ENCODE measurements around the gene DNMT3B.

Gene DNMT3B

DNA sequence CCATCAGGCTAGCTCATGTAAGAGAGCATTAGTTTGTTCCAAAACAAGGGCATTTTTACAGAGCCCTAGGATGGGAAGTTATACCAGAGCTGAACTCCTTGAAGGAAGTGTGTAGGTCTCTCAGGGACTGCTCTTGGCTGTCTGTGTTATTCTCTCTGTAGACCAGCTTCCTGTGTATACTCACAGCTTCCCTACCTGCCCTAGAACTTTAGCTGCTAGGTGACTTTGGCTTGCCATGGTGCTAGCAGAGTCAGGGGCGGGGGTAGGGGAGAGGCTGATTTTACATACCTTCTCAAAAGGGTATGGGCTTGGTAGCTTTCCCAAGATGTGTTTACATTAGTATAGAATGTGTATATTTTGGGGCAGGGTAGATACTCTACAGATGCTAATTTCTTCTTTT lies 75.0 kb downstream of the DNMT3B start:
- H3K9me3 ChIP-seq (ENCODE audit: control insufficient read depth, insufficient read depth, low read length) = no peaks in the 10 kb centered on the region
- H3K4me3 ChIP-seq (ENCODE audit: low read depth, low read length) = no peak overlapping the region
- peaks cover 30% of the 10 kb centered on the region for H3K36me3 ChIP-seq (ENCODE audit: control insufficient read depth, insufficient read depth, low read length)
- no peak overlapping the region for H3K9ac ChIP-seq (ENCODE audit: low read depth, low read length)
- no peaks in the 10 kb centered on the region for H3K4me1 ChIP-seq (ENCODE audit: control insufficient read depth, insufficient read depth, low read length)
- no peaks in the 10 kb centered on the region for H3K27me3 ChIP-seq (ENCODE audit: control insufficient read depth, insufficient read depth, low read length)

DNA sequence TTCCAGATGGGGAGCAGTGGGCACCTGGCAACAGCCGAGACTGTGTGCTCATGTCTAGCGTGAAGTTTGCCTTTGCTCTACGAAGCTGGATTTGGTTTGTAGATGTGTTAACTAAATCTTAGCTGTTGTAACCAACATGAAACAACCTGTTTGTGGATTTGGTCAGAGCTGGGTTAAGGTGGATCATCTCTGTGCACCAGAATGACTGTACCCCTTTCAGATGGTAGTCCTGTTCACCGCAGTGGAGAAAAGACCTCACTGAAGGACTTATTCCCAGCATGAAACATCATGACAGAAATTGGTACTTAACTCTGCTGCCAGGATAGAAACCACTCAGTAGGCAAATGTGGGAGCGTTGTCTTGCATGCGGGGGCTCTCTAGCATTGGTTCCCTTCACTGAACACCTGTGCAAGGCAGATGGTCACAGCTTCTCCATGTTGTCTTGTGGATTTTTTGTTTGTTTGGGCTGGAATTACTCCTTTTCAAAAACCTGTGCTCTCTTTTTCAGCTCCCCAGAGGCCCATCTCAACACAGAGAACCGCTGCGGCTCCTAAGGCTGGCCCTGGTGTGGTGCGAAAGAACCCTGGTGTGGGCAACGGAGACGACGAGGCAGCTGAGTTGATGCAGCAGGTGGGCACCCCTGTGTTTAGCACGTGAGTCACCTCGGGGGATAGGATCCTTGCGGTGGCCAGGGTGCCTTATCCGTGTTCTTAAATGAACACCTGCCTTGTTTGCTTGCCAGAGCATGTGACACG lies 77.2 kb downstream of the DNMT3B start:
- H3K36me3 ChIP-seq (ENCODE audit: control insufficient read depth, insufficient read depth, low read length) = peaks cover 24% of the 10 kb centered on the region
- H3K9ac ChIP-seq (ENCODE audit: low read depth, low read length) = no peak overlapping the region
- H3K4me3 ChIP-seq (ENCODE audit: low read depth, low read length) = no peak overlapping the region
- H3K4me1 ChIP-seq (ENCODE audit: control insufficient read depth, insufficient read depth, low read length) = no peaks in the 10 kb centered on the region
- no peaks in the 10 kb centered on the region for H3K9me3 ChIP-seq (ENCODE audit: control insufficient read depth, insufficient read depth, low read length)
- no peaks in the 10 kb centered on the region for H3K27me3 ChIP-seq (ENCODE audit: control insufficient read depth, insufficient read depth, low read length)

DNA sequence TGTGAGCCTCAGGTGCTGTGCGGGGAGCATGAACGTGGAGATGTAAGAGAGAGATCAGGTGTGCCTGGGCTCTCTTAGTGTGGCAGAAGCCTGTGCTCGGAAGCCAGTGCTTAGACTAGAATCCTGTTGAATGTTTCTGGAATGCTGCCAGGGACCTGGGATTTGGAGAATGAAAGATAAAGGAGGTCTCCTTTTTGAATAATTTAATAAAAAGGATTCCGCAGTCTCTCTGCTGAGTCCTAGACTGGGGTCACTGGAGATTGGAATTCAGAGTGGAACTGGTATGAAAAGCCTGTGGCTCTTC lies 77.7 kb downstream of the DNMT3B start:
- H3K4me3 ChIP-seq (ENCODE audit: low read depth, low read length) = no peak overlapping the region
- H3K9me3 ChIP-seq (ENCODE audit: control insufficient read depth, insufficient read depth, low read length) = no peaks in the 10 kb centered on the region
- H3K4me1 ChIP-seq (ENCODE audit: control insufficient read depth, insufficient read depth, low read length) = no peaks in the 10 kb centered on the region
- H3K9ac ChIP-seq (ENCODE audit: low read depth, low read length) = no peak overlapping the region
- H3K36me3 ChIP-seq (ENCODE audit: control insufficient read depth, insufficient read depth, low read length) = peaks cover 24% of the 10 kb centered on the region
- H3K27me3 ChIP-seq (ENCODE audit: control insufficient read depth, insufficient read depth, low read length) = no peaks in the 10 kb centered on the region

DNA sequence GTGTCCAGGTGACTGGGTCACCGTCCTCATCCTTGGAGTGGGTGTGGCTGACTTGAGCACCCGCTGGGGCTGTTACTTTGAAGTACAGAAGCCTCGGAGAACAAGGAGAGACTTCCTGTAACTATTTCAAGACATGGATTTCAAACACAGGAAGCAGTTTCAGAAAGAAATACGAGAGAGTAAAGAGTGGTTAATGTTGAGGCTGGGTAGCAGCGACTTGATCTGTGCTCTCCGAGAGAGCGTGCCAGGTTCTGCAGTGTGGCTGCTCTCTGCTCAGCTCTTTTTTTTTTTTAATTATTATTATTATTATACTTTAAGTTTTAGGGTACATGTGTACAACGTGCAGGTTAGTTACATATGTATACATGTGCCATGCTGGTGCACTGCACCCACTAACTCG lies 79.0 kb downstream of the DNMT3B start:
- no peak overlapping the region for H3K9ac ChIP-seq (ENCODE audit: low read depth, low read length)
- no peaks in the 10 kb centered on the region for H3K27me3 ChIP-seq (ENCODE audit: control insufficient read depth, insufficient read depth, low read length)
- H3K36me3 ChIP-seq (ENCODE audit: control insufficient read depth, insufficient read depth, low read length) = peaks cover 24% of the 10 kb centered on the region
- H3K4me1 ChIP-seq (ENCODE audit: control insufficient read depth, insufficient read depth, low read length) = no peaks in the 10 kb centered on the region
- H3K9me3 ChIP-seq (ENCODE audit: control insufficient read depth, insufficient read depth, low read length) = no peaks in the 10 kb centered on the region
- no peak overlapping the region for H3K4me3 ChIP-seq (ENCODE audit: low read depth, low read length)

DNA sequence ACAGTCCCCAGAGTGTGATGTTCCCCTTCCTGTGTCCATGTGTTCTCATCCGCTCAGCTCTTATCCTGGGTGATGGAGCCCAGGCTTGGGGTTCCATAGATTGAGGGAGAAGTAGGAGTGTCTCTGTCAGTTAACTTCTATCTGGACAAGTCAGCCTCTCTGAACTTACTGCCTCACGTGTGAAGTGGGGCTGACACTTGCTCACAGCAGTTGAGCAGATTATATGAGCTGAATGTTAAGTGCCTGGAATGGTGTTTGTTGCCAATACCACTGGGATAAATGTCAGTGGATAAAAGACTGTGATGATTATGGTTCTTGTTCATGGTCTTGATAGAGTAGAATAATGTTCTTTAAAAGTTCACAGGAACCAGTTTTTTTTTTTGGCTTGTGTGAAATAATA lies 79.4 kb downstream of the DNMT3B start:
- H3K4me1 ChIP-seq (ENCODE audit: control insufficient read depth, insufficient read depth, low read length) = no peaks in the 10 kb centered on the region
- no peaks in the 10 kb centered on the region for H3K9me3 ChIP-seq (ENCODE audit: control insufficient read depth, insufficient read depth, low read length)
- H3K27me3 ChIP-seq (ENCODE audit: control insufficient read depth, insufficient read depth, low read length) = no peaks in the 10 kb centered on the region
- H3K36me3 ChIP-seq (ENCODE audit: control insufficient read depth, insufficient read depth, low read length) = peaks cover 21% of the 10 kb centered on the region
- no peak overlapping the region for H3K4me3 ChIP-seq (ENCODE audit: low read depth, low read length)
- H3K9ac ChIP-seq (ENCODE audit: low read depth, low read length) = no peak overlapping the region

DNA sequence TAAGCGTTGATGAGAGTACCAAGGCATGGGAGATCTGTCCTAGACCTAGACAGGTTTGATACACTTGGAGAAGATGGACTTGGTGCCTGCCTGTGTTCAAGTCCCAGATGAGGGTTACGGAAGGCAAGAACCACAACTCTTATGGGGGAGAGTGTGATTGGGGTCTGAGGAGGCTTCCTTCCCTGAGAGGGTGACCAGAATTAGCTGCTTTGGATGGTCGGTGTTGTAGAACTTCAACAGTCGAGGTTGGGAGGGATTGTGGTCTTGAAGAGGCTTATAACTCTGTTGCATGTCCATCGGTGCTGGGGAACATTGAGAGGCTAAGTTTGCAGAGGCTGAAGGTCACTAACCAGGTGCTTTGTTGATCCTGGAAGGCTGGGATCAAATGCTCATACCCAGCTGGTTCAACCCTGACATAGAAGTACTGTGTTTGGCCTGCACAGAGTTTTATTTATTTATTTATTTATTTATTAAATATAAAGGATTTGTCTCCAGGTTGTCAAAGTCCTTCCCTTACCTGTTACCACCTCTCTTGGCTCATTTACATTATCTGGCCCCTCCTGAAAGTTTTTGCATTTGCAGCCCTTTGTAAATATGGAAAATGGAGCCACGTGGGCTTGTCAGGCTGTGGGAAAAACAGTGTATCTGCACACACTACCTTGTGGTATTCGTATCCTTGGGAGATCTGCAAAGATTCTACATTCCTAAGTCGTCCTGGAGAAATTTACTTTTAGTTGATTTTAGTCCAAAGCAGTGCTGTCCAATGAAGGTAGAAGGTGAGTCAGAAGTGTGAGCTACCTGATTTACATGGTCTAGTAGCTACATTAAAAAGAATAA lies 80.7 kb downstream of the DNMT3B start:
- H3K36me3 ChIP-seq (ENCODE audit: control insufficient read depth, insufficient read depth, low read length) = peaks cover 21% of the 10 kb centered on the region
- no peak overlapping the region for H3K9ac ChIP-seq (ENCODE audit: low read depth, low read length)
- no peaks in the 10 kb centered on the region for H3K9me3 ChIP-seq (ENCODE audit: control insufficient read depth, insufficient read depth, low read length)
- no peak overlapping the region for H3K4me3 ChIP-seq (ENCODE audit: low read depth, low read length)
- H3K4me1 ChIP-seq (ENCODE audit: control insufficient read depth, insufficient read depth, low read length) = no peaks in the 10 kb centered on the region
- H3K27me3 ChIP-seq (ENCODE audit: control insufficient read depth, insufficient read depth, low read length) = no peaks in the 10 kb centered on the region

DNA sequence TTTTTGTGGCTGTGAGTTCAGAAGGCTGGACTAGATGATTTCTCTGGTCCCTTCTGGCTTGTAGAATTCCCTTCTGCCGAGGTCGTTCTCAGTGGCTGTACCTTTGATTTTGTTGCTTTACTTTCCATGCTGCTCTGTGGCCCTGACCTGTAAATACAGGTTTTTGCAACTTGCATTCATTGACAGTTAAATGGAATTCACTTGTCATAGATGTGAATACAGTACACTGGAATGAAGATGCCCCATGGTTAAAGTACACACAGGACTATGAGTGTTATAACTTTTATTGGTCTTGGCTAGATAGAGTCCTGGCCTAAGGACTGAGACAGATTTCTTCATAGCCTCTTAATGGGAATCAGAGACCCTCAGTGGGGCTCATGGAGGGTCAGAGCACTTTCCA lies 83.6 kb downstream of the DNMT3B start:
- Histone ChIP-seq H3K9me3 (ENCODE audit: control insufficient read depth, insufficient read depth, low read length) (no peaks in the 10 kb centered on the region), H3K36me3 (ENCODE audit: control insufficient read depth, insufficient read depth, low read length) (peaks cover 7% of the 10 kb centered on the region), H3K9ac (ENCODE audit: low read depth, low read length) (no peak overlapping the region), H3K27me3 (ENCODE audit: control insufficient read depth, insufficient read depth, low read length) (no peaks in the 10 kb centered on the region), H3K4me3 (ENCODE audit: low read depth, low read length) (no peak overlapping the region), H3K4me1 (ENCODE audit: control insufficient read depth, insufficient read depth, low read length) (no peaks in the 10 kb centered on the region)

DNA sequence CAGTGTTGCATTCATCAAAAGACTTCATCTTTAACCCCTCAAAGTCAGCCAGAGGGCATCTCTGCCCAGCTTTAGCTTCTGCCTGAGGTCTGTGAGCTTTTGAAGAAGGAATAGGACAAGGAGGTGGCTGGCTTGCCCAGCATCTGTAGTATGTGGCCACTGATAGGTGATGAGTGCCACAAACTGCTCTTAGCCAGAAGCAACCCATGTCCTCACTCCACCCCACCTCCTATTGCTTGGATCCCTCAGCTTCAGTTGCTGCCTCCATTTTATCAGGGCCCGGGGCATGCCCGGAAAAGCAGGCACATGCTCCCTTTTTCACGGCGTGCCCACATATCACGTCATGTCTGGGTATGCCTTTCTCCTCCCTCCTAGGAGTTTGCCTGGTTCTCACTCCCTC lies 84.7 kb downstream of the DNMT3B start:
- no peak overlapping the region for H3K9ac ChIP-seq (ENCODE audit: low read depth, low read length)
- peaks cover 4% of the 10 kb centered on the region for H3K36me3 ChIP-seq (ENCODE audit: control insufficient read depth, insufficient read depth, low read length)

DNA sequence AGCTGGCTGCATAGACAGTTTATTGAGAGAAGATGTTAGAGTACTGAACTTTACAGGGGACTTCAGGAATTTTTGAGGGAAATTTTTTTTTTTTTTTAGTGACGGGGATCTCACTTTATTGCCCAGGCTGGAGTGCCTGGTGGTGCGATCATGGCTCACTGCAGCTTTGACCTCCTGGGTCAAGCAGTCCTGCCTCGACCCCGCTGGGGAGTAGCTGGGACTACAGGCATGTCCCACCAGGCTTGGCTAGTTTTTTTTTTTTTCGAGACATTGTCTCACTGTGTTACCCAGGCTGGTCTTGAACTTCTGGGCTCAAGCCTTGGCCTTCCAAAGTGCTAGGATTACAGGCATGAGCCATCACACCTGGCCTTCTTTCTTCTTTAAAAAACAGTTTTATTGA lies 85.8 kb downstream of the DNMT3B start:
- Histone ChIP-seq H3K4me1 (ENCODE audit: control insufficient read depth, insufficient read depth, low read length) (no peaks in the 10 kb centered on the region), H3K9me3 (ENCODE audit: control insufficient read depth, insufficient read depth, low read length) (no peaks in the 10 kb centered on the region), H3K9ac (ENCODE audit: low read depth, low read length) (no peak overlapping the region), H3K36me3 (ENCODE audit: control insufficient read depth, insufficient read depth, low read length) (peaks cover 4% of the 10 kb centered on the region), H3K4me3 (ENCODE audit: low read depth, low read length) (no peak overlapping the region), H3K27me3 (ENCODE audit: control insufficient read depth, insufficient read depth, low read length) (no peaks in the 10 kb centered on the region)

More for the DNA sequence above, 84.7 kb downstream of the DNMT3B start:
- no peaks in the 10 kb centered on the region for H3K27me3 ChIP-seq (ENCODE audit: control insufficient read depth, insufficient read depth, low read length)
- H3K4me3 ChIP-seq (ENCODE audit: low read depth, low read length) = no peak overlapping the region
- H3K9me3 ChIP-seq (ENCODE audit: control insufficient read depth, insufficient read depth, low read length) = no peaks in the 10 kb centered on the region
- H3K4me1 ChIP-seq (ENCODE audit: control insufficient read depth, insufficient read depth, low read length) = no peaks in the 10 kb centered on the region

DNA sequence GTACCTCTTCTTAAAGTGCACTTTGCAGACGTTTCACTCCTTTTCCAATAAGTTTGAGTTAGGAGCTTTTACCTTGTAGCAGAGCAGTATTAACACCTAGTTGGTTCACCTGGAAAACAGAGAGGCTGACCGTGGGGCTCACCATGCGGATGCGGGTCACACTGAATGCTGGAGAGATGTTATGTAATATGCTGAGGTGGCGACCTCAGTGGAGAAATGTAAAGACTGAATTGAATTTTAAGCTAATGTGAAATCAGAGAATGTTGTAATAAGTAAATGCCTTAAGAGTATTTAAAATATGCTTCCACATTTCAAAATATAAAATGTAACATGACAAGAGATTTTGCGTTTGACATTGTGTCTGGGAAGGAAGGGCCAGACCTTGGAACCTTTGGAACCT lies 86.7 kb downstream of the DNMT3B start:
- Histone ChIP-seq H3K27me3 (ENCODE audit: control insufficient read depth, insufficient read depth, low read length) (no peaks in the 10 kb centered on the region), H3K4me1 (ENCODE audit: control insufficient read depth, insufficient read depth, low read length) (no peaks in the 10 kb centered on the region), H3K9ac (ENCODE audit: low read depth, low read length) (no peak overlapping the region), H3K4me3 (ENCODE audit: low read depth, low read length) (no peak overlapping the region), H3K9me3 (ENCODE audit: control insufficient read depth, insufficient read depth, low read length) (no peaks in the 10 kb centered on the region), H3K36me3 (ENCODE audit: control insufficient read depth, insufficient read depth, low read length) (peaks cover 4% of the 10 kb centered on the region)

DNA sequence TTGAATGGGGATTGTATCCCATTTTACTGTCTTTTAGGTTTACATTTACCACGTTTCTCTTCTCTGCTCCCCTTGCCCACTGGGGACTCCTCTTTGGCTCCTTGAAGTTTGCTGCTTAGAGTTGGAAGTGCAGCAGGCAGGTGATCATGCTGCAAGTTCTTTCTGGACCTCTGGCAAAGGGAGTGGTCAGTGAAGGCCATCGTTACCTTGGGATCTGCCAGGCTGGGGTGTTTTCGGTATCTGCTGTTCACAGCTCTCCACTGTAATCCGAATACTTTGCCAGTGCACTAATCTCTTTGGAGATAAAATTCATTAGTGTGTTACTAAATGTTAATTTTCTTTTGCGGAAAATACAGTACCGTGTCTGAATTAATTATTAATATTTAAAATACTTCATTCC lies 87.4 kb downstream of the DNMT3B start:
- H3K9ac ChIP-seq (ENCODE audit: low read depth, low read length) = no peak overlapping the region
- H3K9me3 ChIP-seq (ENCODE audit: control insufficient read depth, insufficient read depth, low read length) = no peaks in the 10 kb centered on the region
- peaks cover 4% of the 10 kb centered on the region for H3K36me3 ChIP-seq (ENCODE audit: control insufficient read depth, insufficient read depth, low read length)
- no peaks in the 10 kb centered on the region for H3K27me3 ChIP-seq (ENCODE audit: control insufficient read depth, insufficient read depth, low read length)
- H3K4me3 ChIP-seq (ENCODE audit: low read depth, low read length) = no peak overlapping the region
- H3K4me1 ChIP-seq (ENCODE audit: control insufficient read depth, insufficient read depth, low read length) = no peaks in the 10 kb centered on the region

DNA sequence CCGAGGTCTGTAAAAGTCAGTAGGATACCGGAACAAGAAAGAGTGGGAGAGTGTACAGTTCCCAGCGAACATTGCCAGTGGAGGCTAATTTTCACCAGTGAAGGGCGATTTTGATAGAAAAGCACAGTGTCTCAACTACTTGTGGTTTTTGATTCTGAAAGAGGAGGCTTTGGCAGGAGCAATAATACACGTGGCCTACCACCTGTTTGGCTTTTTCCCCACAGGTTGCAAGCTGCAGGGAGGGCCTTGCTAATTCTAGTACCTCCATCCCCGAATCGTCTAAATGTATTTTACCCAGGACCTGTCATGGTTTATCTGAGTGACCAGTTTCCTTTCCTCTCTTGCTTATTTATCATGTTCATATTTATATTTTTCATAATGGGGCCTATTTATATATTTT lies 93.2 kb downstream of the DNMT3B start:
- Histone ChIP-seq H3K9ac (ENCODE audit: low read depth, low read length) (no peak overlapping the region), H3K4me1 (ENCODE audit: control insufficient read depth, insufficient read depth, low read length) (peaks cover 12% of the 10 kb centered on the region), H3K27me3 (ENCODE audit: control insufficient read depth, insufficient read depth, low read length) (no peaks in the 10 kb centered on the region), H3K36me3 (ENCODE audit: control insufficient read depth, insufficient read depth, low read length) (no peaks in the 10 kb centered on the region), H3K9me3 (ENCODE audit: control insufficient read depth, insufficient read depth, low read length) (no peaks in the 10 kb centered on the region), H3K4me3 (ENCODE audit: low read depth, low read length) (no peak overlapping the region)
